GM23338 (cell line): Measurements from ENCODE around the gene TBC1D14. TPM values are rescaled to one million over a fixed set of nuclear protein-coding genes. Genes with fewer than 3 reads are reported as not detected.

Experiments
- ATAC-seq: fragments of 200-7000 bp; cut with Tn5 transposase; 3 replicates; pipeline ENCODE4 v1.9.1; 2020
- DNase-seq: peaks from one replicate; pipeline ENCODE4 v3.0.0-alpha.2; 2015; ENCODE audit warnings: low spot score
- H2AFZ ChIP-seq: fragments of 200-600 bp; sonication (generic); 2 replicates; pipeline ENCODE4 v1.8.0; 2016; ENCODE audit warnings: antibody characterized with exemption, mild to moderate bottlenecking, moderate library complexity
- H3F3A ChIP-seq: fragments of 200-600 bp; sonication (generic); replicated peaks from 2 replicates; pipeline ENCODE4 v1.8.0; 2017; ENCODE audit warnings: antibody characterized with exemption, mixed run types, low read depth
- H3K27ac ChIP-seq: fragments of 200-600 bp; sonication (generic); 2 replicates; pipeline ENCODE4 v1.6.1; 2016; ENCODE audit warnings: low read depth
- H3K27me3 ChIP-seq: fragments of 200-600 bp; sonication (generic); 2 replicates; pipeline ENCODE4 v1.8.0; 2016; ENCODE audit warnings: mild to moderate bottlenecking, mixed run types, moderate library complexity; ENCODE audit not compliant: insufficient read depth
- H3K36me3 ChIP-seq: fragments of 200-600 bp; sonication (generic); 2 replicates; pipeline ENCODE4 v1.8.0; 2016; ENCODE audit warnings: mild to moderate bottlenecking; ENCODE audit not compliant: insufficient read depth
- H3K4me1 ChIP-seq: fragments of 200-600 bp; sonication (generic); 2 replicates; pipeline ENCODE4 v1.8.0; 2016; ENCODE audit warnings: mild to moderate bottlenecking, moderate library complexity; ENCODE audit not compliant: insufficient read depth
- H3K4me2 ChIP-seq: fragments of 200-600 bp; sonication (generic); 2 replicates; pipeline ENCODE4 v1.7.1; 2017; ENCODE audit warnings: mixed run types
- H3K4me3 ChIP-seq: fragments of 200-600 bp; sonication (generic); 2 replicates; pipeline ENCODE4 v1.6.1; 2016; ENCODE audit warnings: mixed run types
- H3K79me2 ChIP-seq: fragments of 200-600 bp; sonication (generic); replicated peaks from 2 replicates; pipeline ENCODE4 v1.8.0; 2017; ENCODE audit warnings: mild to moderate bottlenecking; ENCODE audit not compliant: insufficient read depth
- H3K9me2 ChIP-seq: fragments of 200-600 bp; sonication (generic); 2 replicates; pipeline ENCODE4 v1.8.0; 2017; ENCODE audit not compliant: insufficient read depth
- H4K20me1 ChIP-seq: fragments of 200-600 bp; sonication (generic); replicated peaks from 2 replicates; pipeline ENCODE4 v1.8.0; 2017; ENCODE audit warnings: mild to moderate bottlenecking; ENCODE audit not compliant: insufficient read depth
- H3K27ac Mint-ChIP-seq: 2 replicates; pipeline ENCODE4 v1.8.0; 2020; ENCODE audit warnings: inconsistent platforms, mild to moderate bottlenecking, moderate library complexity, mixed read lengths
- H3K27me3 Mint-ChIP-seq: 3 replicates; pipeline ENCODE4 v1.8.0; 2022; ENCODE audit warnings: low read depth, mild to moderate bottlenecking, moderate library complexity, mixed read lengths, inconsistent platforms; ENCODE audit not compliant: insufficient read depth, poor library complexity
- H3K36me3 Mint-ChIP-seq: 3 replicates; pipeline ENCODE4 v1.8.0; 2021; ENCODE audit warnings: low read depth, mild to moderate bottlenecking, inconsistent platforms, moderate library complexity, mixed read lengths
- H3K4me1 Mint-ChIP-seq: 3 replicates; pipeline ENCODE4 v1.8.0; 2020; ENCODE audit warnings: mild to moderate bottlenecking, inconsistent platforms, mixed read lengths
- H3K4me3 Mint-ChIP-seq: 3 replicates; pipeline ENCODE4 v1.8.0; 2021; ENCODE audit warnings: moderate library complexity, mild to moderate bottlenecking, inconsistent platforms, mixed read lengths
- H3K9me3 Mint-ChIP-seq: 3 replicates; pipeline ENCODE4 v1.8.0; 2020; ENCODE audit warnings: moderate library complexity, mild to moderate bottlenecking, inconsistent platforms, mixed read lengths
- CREB1 ChIP-seq: fragments of 250-450 bp; sonication (Bioruptor Pico); IDR thresholded peaks from 2 replicates; pipeline ENCODE4 v1.5.0; 2020; ENCODE audit warnings: low read depth, mild to moderate bottlenecking, moderate library complexity
- EZH2 ChIP-seq: fragments of 200-600 bp; sonication (generic); IDR thresholded peaks from one replicate; pipeline ENCODE4 v1.8.0; 2017; ENCODE audit warnings: antibody characterized with exemption, mild to moderate bottlenecking, low read depth; ENCODE audit not compliant: unreplicated experiment
- EZH2phosphoT487 ChIP-seq: fragments of 200-600 bp; sonication (generic); IDR thresholded peaks from one replicate; pipeline ENCODE4 v1.8.1; 2018; ENCODE audit warnings: antibody characterized with exemption; ENCODE audit not compliant: unreplicated experiment
- JUNB ChIP-seq: IDR thresholded peaks from one replicate; pipeline ENCODE4 v1.6.1; 2016; ENCODE audit warnings: antibody characterized with exemption; ENCODE audit not compliant: unreplicated experiment
- NANOG ChIP-seq: IDR thresholded peaks from 2 replicates; pipeline ENCODE4 v1.6.1; 2016; ENCODE audit warnings: antibody characterized with exemption, borderline replicate concordance
- POLR2AphosphoS5 ChIP-seq: IDR thresholded peaks from 2 replicates; pipeline ENCODE4 v1.6.1; 2016; ENCODE audit warnings: antibody characterized with exemption, low read depth
- STAT1 ChIP-seq: IDR thresholded peaks from one replicate; pipeline ENCODE4 v1.6.1; 2016; ENCODE audit warnings: antibody characterized with exemption; ENCODE audit not compliant: unreplicated experiment
- ZNF114 ChIP-seq: fragments of 250-450 bp; sonication (Bioruptor Pico); IDR thresholded peaks from 2 replicates; pipeline ENCODE4 v1.5.0; 2020; ENCODE audit warnings: mild to moderate bottlenecking, moderate library complexity
- ZNF331 ChIP-seq: fragments of 250-450 bp; sonication (Bioruptor Pico); IDR thresholded peaks from 2 replicates; pipeline ENCODE4 v1.5.0; 2020; ENCODE audit warnings: low read depth, mild to moderate bottlenecking, moderate library complexity
- polyA plus RNA-seq: library from polyadenylated mRNA; unstranded; fragments of >200 nt; fragmentation: Nextera tagmentation; extraction: Ambion mirVana; gene quantifications from 2 replicates; pipeline ENCODE4 v1.2.1, GENCODE V29; 2016
- total RNA-seq: library from RNA; depleted of rRNA; stranded (reverse); fragments of >200 nt; shearing (Covaris generic); gene quantifications from 2 replicates; pipeline ENCODE4 v1.2.3, GENCODE V29; 2014
- TF ChIP-seq, protein P1 (sequence below), 2 experiments: fragments of 200-600 bp in 1 of 2; sonication (generic) in 1 of 2; conservative IDR thresholded peaks; 2 replicates each; pipeline versions ENCODE4 v1.5.1 to v1.6.1; 2016 to 2017; ENCODE audit warnings: antibody characterized with exemption in 2 of 2, low read depth in 2 of 2, mild to moderate bottlenecking in 2 of 2, moderate library complexity in 1 of 2
- TF ChIP-seq, protein P2 (sequence below): fragments of 250-450 bp; sonication (Bioruptor Pico); IDR thresholded peaks from 2 replicates; pipeline ENCODE4 v1.5.0; 2020; ENCODE audit warnings: mild to moderate bottlenecking, moderate library complexity
- TF ChIP-seq, protein P3 (sequence below): IDR thresholded peaks from 2 replicates; pipeline ENCODE4 v1.6.1; 2016; ENCODE audit warnings: antibody characterized with exemption
- TF ChIP-seq, protein P4 (sequence below): IDR thresholded peaks from one replicate; pipeline ENCODE4 v1.6.1; 2018; ENCODE audit warnings: antibody characterized with exemption; ENCODE audit not compliant: unreplicated experiment

Gene TBC1D14
- total and polyA plus RNA-seq, 2 experiments from 2014 or later: 18.2 to 59.7 TPM

DNA sequence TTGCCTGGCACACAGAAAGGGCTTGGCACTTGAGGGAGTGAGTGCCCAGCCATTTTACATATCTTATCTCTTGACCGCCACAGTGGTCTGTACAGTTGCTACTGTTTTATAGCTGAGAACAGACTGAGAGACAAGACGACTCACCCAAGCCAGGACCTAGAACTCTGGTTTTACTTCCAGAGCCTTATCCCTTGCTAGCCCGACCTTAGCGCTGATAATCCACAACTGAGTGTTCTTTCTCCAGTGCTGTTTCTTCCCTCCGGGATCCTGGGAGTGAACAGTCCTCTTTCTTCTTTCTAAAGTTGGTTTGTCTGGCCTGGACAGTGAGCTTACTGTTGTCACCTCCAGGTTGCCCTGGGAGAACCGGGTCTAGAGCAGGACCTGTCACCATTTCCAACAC is 81.0 kb downstream of the TBC1D14 start:
- no peaks in the 10 kb centered on the region for H3K9me3 Mint-ChIP-seq
- Histone ChIP-seq H2AFZ (no peak overlapping the region), H3K4me2 (no peak overlapping the region), H3K27me3 (no peaks in the 10 kb centered on the region), H3K36me3 (0 out of 2 replicates have a peak, but pooled peaks cover 9% of the 10 kb centered on the region), H3K4me1 (peaks cover 23% of the 10 kb centered on the region), H3K9me2 (no peaks in the 10 kb centered on the region), H4K20me1 (peaks cover 35% of the 10 kb centered on the region), H3K4me3 (no peak overlapping the region), H3K79me2 (peaks cover 68% of the 10 kb centered on the region), H3K27ac (no peak overlapping the region), H3F3A (peaks cover 4% of the 10 kb centered on the region; the same call in 1 of the 2 replicates)
- peaks cover 31% of the 10 kb centered on the region for H3K36me3 Mint-ChIP-seq
- DNase-seq: no peak
- H3K4me3 Mint-ChIP-seq: no peak overlapping the region; the same call in 2 of the 3 replicates
- ATAC-seq: no peak
- H3K27ac Mint-ChIP-seq: no peak overlapping the region; the same call in 1 of the 2 replicates
- H3K4me1 Mint-ChIP-seq: peaks cover 47% of the 10 kb centered on the region
- H3K27me3 Mint-ChIP-seq: peaks cover 10% of the 10 kb centered on the region
- TF ChIP-seq EZH2phosphoT487: no peak
- TF ChIP-seq, protein P1, sequence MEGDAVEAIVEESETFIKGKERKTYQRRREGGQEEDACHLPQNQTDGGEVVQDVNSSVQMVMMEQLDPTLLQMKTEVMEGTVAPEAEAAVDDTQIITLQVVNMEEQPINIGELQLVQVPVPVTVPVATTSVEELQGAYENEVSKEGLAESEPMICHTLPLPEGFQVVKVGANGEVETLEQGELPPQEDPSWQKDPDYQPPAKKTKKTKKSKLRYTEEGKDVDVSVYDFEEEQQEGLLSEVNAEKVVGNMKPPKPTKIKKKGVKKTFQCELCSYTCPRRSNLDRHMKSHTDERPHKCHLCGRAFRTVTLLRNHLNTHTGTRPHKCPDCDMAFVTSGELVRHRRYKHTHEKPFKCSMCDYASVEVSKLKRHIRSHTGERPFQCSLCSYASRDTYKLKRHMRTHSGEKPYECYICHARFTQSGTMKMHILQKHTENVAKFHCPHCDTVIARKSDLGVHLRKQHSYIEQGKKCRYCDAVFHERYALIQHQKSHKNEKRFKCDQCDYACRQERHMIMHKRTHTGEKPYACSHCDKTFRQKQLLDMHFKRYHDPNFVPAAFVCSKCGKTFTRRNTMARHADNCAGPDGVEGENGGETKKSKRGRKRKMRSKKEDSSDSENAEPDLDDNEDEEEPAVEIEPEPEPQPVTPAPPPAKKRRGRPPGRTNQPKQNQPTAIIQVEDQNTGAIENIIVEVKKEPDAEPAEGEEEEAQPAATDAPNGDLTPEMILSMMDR (conservative IDR thresholded peaks at IDR 0.05; ENCODE audit: low read depth in 2 of 2): no peak
- TF ChIP-seq, protein P2, sequence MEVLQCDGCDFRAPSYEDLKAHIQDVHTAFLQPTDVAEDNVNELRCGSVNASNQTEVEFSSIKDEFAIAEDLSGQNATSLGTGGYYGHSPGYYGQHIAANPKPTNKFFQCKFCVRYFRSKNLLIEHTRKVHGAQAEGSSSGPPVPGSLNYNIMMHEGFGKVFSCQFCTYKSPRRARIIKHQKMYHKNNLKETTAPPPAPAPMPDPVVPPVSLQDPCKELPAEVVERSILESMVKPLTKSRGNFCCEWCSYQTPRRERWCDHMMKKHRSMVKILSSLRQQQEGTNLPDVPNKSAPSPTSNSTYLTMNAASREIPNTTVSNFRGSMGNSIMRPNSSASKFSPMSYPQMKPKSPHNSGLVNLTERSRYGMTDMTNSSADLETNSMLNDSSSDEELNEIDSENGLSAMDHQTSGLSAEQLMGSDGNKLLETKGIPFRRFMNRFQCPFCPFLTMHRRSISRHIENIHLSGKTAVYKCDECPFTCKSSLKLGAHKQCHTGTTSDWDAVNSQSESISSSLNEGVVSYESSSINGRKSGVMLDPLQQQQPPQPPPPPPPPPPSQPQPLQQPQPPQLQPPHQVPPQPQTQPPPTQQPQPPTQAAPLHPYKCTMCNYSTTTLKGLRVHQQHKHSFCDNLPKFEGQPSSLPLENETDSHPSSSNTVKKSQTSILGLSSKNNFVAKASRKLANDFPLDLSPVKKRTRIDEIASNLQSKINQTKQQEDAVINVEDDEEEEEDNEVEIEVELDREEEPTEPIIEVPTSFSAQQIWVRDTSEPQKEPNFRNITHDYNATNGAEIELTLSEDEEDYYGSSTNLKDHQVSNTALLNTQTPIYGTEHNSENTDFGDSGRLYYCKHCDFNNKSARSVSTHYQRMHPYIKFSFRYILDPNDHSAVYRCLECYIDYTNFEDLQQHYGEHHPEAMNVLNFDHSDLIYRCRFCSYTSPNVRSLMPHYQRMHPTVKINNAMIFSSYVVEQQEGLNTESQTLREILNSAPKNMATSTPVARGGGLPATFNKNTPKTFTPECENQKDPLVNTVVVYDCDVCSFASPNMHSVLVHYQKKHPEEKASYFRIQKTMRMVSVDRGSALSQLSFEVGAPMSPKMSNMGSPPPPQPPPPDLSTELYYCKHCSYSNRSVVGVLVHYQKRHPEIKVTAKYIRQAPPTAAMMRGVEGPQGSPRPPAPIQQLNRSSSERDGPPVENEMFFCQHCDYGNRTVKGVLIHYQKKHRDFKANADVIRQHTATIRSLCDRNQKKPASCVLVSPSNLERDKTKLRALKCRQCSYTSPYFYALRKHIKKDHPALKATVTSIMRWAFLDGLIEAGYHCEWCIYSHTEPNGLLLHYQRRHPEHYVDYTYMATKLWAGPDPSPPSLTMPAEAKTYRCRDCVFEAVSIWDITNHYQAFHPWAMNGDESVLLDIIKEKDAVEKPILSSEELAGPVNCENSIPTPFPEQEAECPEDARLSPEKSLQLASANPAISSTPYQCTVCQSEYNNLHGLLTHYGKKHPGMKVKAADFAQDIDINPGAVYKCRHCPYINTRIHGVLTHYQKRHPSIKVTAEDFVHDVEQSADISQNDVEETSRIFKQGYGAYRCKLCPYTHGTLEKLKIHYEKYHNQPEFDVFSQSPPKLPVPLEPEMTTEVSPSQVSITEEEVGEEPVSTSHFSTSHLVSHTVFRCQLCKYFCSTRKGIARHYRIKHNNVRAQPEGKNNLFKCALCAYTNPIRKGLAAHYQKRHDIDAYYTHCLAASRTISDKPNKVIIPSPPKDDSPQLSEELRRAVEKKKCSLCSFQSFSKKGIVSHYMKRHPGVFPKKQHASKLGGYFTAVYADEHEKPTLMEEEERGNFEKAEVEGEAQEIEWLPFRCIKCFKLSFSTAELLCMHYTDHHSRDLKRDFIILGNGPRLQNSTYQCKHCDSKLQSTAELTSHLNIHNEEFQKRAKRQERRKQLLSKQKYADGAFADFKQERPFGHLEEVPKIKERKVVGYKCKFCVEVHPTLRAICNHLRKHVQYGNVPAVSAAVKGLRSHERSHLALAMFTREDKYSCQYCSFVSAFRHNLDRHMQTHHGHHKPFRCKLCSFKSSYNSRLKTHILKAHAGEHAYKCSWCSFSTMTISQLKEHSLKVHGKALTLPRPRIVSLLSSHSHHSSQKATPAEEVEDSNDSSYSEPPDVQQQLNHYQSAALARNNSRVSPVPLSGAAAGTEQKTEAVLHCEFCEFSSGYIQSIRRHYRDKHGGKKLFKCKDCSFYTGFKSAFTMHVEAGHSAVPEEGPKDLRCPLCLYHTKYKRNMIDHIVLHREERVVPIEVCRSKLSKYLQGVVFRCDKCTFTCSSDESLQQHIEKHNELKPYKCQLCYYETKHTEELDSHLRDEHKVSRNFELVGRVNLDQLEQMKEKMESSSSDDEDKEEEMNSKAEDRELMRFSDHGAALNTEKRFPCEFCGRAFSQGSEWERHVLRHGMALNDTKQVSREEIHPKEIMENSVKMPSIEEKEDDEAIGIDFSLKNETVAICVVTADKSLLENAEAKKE (CRISPR knock-in tag): no peak
- no peak for TF ChIP-seq JUNB
- TF ChIP-seq ZNF331 (CRISPR knock-in tag): no peak
- TF ChIP-seq CREB1 (CRISPR knock-in tag): no peak
- TF ChIP-seq, protein P3, sequence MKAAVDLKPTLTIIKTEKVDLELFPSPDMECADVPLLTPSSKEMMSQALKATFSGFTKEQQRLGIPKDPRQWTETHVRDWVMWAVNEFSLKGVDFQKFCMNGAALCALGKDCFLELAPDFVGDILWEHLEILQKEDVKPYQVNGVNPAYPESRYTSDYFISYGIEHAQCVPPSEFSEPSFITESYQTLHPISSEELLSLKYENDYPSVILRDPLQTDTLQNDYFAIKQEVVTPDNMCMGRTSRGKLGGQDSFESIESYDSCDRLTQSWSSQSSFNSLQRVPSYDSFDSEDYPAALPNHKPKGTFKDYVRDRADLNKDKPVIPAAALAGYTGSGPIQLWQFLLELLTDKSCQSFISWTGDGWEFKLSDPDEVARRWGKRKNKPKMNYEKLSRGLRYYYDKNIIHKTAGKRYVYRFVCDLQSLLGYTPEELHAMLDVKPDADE: no peak
- no peak for TF ChIP-seq EZH2
- TF ChIP-seq NANOG: no peak
- TF ChIP-seq, protein P4, sequence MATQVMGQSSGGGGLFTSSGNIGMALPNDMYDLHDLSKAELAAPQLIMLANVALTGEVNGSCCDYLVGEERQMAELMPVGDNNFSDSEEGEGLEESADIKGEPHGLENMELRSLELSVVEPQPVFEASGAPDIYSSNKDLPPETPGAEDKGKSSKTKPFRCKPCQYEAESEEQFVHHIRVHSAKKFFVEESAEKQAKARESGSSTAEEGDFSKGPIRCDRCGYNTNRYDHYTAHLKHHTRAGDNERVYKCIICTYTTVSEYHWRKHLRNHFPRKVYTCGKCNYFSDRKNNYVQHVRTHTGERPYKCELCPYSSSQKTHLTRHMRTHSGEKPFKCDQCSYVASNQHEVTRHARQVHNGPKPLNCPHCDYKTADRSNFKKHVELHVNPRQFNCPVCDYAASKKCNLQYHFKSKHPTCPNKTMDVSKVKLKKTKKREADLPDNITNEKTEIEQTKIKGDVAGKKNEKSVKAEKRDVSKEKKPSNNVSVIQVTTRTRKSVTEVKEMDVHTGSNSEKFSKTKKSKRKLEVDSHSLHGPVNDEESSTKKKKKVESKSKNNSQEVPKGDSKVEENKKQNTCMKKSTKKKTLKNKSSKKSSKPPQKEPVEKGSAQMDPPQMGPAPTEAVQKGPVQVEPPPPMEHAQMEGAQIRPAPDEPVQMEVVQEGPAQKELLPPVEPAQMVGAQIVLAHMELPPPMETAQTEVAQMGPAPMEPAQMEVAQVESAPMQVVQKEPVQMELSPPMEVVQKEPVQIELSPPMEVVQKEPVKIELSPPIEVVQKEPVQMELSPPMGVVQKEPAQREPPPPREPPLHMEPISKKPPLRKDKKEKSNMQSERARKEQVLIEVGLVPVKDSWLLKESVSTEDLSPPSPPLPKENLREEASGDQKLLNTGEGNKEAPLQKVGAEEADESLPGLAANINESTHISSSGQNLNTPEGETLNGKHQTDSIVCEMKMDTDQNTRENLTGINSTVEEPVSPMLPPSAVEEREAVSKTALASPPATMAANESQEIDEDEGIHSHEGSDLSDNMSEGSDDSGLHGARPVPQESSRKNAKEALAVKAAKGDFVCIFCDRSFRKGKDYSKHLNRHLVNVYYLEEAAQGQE: no peak
- TF ChIP-seq POLR2AphosphoS5: no peak
- no peak for TF ChIP-seq STAT1
- TF ChIP-seq ZNF114 (CRISPR knock-in tag): no peak
